NOMO-1 treated with dmso at 0.1 percent for 144 hours (cell line): ENCODE results near the gene MAGEA8.
"Not testable (repeated sequence)": the region's sequence is repeated elsewhere in the genome, so short reads cannot be mapped to it uniquely, and the experiment has no call there.

Source experiments
- DNase-seq: peaks from one replicate; lab custom pipeline; 2025; ENCODE audit not compliant: unreplicated experiment; lab: John Stamatoyannopoulos, UW

Gene MAGEA8

GRCh38 chrX:149881081-149881711 is at the start of gene MAGEA8:
TSS of gene MAGEA8 (plus strand) at chrX:149881183. CDS start at chrX:149884273, 3,090 bp downstream.
- DNase-seq = no peak

GRCh38 chrX:149831473-149831872 is 49.5 kb upstream of the MAGEA8 start:
- no peak for DNase-seq

- not testable (repeated sequence) for DNase-seq
Observed at GRCh38 chrX:149836728-149837127, 44.3 kb upstream of the MAGEA8 start.

GRCh38 chrX:149837167-149837566 is 43.8 kb upstream of the MAGEA8 start:
- DNase-seq = no peak

- no peak for DNase-seq
Observed at GRCh38 chrX:149837639-149838038, 43.3 kb upstream of the MAGEA8 start.

- no peak for DNase-seq
Observed at GRCh38 chrX:149841929-149842328, 39.1 kb upstream of the MAGEA8 start.

GRCh38 chrX:149845385-149845784 is 35.6 kb upstream of the MAGEA8 start:
- no peak for DNase-seq

GRCh38 chrX:149846789-149847188 is 34.2 kb upstream of the MAGEA8 start:
- DNase-seq = no peak

- no peak for DNase-seq
Observed at GRCh38 chrX:149848855-149849254, 32.1 kb upstream of the MAGEA8 start.

GRCh38 chrX:149849787-149850186 is 31.2 kb upstream of the MAGEA8 start:
- no peak for DNase-seq

GRCh38 chrX:149851864-149852263 is 29.1 kb upstream of the MAGEA8 start:
- DNase-seq = no peak

GRCh38 chrX:149853925-149854324 is 27.1 kb upstream of the MAGEA8 start:
- DNase-seq = no peak

- no peak for DNase-seq
Observed at GRCh38 chrX:149858592-149858991, 22.4 kb upstream of the MAGEA8 start.

GRCh38 chrX:149860445-149860844 is 20.5 kb upstream of the MAGEA8 start:
- no peak for DNase-seq

- DNase-seq = no peak
Observed at GRCh38 chrX:149865390-149865789, 15.6 kb upstream of the MAGEA8 start.

- no peak for DNase-seq
Observed at GRCh38 chrX:149867488-149867887, 13.5 kb upstream of the MAGEA8 start.

- DNase-seq = no peak
Observed at GRCh38 chrX:149870840-149871239, 10.1 kb upstream of the MAGEA8 start.

- no peak for DNase-seq
Observed at GRCh38 chrX:149871433-149871832, 9.6 kb upstream of the MAGEA8 start.

GRCh38 chrX:149871940-149872339 is 9.0 kb upstream of the MAGEA8 start:
- no peak for DNase-seq

GRCh38 chrX:149877157-149877556 is 3.8 kb upstream of the MAGEA8 start:
- DNase-seq = no peak

- DNase-seq = no peak
Observed at GRCh38 chrX:149877636-149878035, 3.3 kb upstream of the MAGEA8 start.

GRCh38 chrX:149890828-149891227 is 9.8 kb downstream of the MAGEA8 start:
- not testable (repeated sequence) for DNase-seq

- no peak for DNase-seq
Observed at GRCh38 chrX:149898554-149898953, 17.6 kb downstream of the MAGEA8 start.
